ENCODE measurements around the gene ABI1. TPM values are rescaled to one million over a fixed set of nuclear protein-coding genes. Genes with fewer than 3 reads are reported as not detected.
A peak's percentile ranks its signal among the peaks of the same experiment; 100 is the strongest.

ABI1 gene
- total RNA-seq, 1 experiment from 2014 or later: 62.5 TPM

DNA sequence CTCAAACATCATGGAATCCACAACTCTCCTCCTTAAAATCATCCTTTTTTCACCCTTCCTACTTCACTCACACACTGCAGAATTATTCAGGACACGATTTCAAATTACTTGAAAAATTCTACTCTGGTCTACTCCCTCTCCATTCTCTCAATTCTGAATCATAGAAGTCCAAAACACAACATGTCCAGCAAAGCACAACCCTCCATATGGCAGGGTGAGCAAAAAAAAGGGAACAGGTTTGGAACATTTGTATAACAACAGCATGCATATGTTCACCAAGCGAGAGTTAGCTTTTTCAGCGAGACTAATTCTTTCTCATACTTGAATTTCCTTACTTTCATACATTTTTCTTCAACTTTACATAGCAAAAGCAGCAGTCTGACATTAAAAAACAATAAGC lies 73.4 kb downstream of the ABI1 start:
- no peak for DNase-seq (ENCODE audit: low read depth in 1 of 2, low spot score in 2 of 2)
- Histone ChIP-seq H3K4me3 (no peak overlapping the region), H3K27ac (no peak overlapping the region), H3K9me3 (replicated peaks) (no peaks in the 10 kb centered on the region), H3K36me3 (peaks cover 3% of the 10 kb centered on the region; the same call in 1 of the 2 replicates), H3K4me1 (replicated peaks) (peaks cover 8% of the 10 kb centered on the region; the same call in 1 of the 2 replicates), H3K27me3 (replicated peaks) (no peaks in the 10 kb centered on the region)

GRCh38 chr10:26781797-26782196 lies 79.0 kb downstream of the ABI1 start:
- peak in 1 of 2 experiments; percentile 7 for DNase-seq (ENCODE audit: low read depth in 1 of 2, low spot score in 2 of 2)
- Histone ChIP-seq H3K9me3 (replicated peaks) (no peaks in the 10 kb centered on the region), H3K4me1 (replicated peaks) (peaks cover 17% of the 10 kb centered on the region), H3K4me3 (no peak overlapping the region), H3K36me3 (no peaks in the 10 kb centered on the region), H3K27ac (peak overlapping the region; percentile 72), H3K27me3 (replicated peaks) (no peaks in the 10 kb centered on the region)

DNA sequence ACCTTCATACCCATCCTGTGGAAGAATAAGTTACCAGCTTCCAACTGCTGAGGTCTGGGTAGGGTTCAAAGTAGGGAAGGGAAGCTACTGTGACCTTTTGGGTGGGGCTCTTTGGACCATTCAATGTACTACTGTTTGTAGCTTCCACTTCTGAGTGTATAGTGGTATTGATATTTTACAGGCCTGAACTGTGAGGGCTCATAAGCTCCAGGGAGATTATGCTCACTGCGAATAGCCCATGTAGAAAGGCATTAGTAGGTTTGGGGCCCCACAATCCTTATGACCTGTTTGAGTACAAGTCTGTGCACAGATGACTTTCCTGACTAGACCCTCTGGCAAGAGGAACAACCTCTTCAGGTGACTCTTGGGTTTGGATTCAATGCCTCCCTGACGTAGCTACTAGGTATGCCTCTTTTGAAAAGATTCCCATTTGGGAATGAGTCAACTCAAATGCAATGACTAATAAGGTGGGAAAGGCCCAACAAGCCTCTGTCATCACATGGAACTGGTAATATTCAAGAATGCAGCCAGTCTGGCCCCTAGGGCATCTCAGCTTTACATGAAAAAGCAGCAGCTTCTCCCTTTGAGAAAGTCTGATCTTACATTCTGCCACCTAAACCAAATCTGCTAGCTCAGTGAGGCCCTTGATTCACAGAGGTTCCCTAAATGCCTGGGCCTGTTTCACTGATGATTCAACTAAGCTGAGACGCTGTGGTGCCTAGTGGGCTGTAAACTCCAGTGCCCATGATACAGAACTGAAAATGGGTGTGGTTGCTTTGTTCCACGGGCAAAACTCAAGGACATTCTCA lies 79.8 kb downstream of the ABI1 start:
- H3K4me3 ChIP-seq: no peak overlapping the region
- DNase-seq (ENCODE audit: low read depth in 1 of 2, low spot score in 2 of 2): peak; percentile 63 to 66
- no peaks in the 10 kb centered on the region for H3K36me3 ChIP-seq
- H3K4me1 ChIP-seq (replicated peaks): peaks cover 17% of the 10 kb centered on the region
- peak overlapping the region; percentile 72 for H3K27ac ChIP-seq
- H3K9me3 ChIP-seq (replicated peaks): no peaks in the 10 kb centered on the region
- H3K27me3 ChIP-seq (replicated peaks): no peaks in the 10 kb centered on the region

DNA sequence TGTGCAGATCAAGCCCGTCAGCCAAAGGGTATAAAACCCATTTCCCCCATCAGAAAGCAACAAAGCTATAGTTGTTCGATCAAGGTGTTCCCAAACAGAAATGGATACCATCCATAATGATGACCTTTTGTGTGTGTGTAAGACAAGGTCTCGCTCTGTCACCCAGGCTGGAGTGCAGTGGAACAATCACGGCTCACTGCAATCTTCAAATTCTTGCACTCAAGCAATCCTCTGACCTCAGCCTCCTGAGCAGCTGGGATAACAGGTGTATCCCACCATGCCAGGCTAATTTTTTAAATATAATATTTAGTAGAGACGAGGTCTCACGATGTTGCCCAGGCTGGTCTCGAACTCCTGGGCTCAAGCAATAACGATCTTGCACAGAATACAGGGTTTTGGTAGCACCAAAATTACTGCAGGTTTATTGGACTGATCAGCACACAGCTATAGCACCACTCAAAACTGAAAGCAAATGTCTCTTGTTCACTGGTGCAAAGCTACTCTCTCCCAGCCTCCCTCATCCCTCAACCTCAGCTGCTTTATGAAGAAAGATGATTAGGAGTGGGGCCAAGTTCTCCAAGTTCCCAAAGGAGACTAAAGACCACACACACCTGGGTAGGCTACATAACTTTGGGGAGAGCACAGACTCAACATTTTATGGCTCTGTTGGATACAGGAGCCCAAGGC lies 80.5 kb downstream of the ABI1 start:
- Histone ChIP-seq H3K27ac (peak overlapping the region; percentile 72; the same call in 1 of the 2 replicates), H3K4me3 (no peak overlapping the region), H3K27me3 (replicated peaks) (no peaks in the 10 kb centered on the region), H3K4me1 (replicated peaks) (peaks cover 17% of the 10 kb centered on the region), H3K36me3 (no peaks in the 10 kb centered on the region), H3K9me3 (replicated peaks) (no peaks in the 10 kb centered on the region)
- DNase-seq (ENCODE audit: low read depth in 1 of 2, low spot score in 2 of 2): no peak

- H3K27ac ChIP-seq: no peak overlapping the region
- no peaks in the 10 kb centered on the region for H3K27me3 ChIP-seq (replicated peaks)
- no peak for DNase-seq (ENCODE audit: low read depth in 1 of 2, low spot score in 2 of 2)
- H3K4me3 ChIP-seq: no peak overlapping the region
- no peaks in the 10 kb centered on the region for H3K9me3 ChIP-seq (replicated peaks)
- no peaks in the 10 kb centered on the region for H3K36me3 ChIP-seq
- peaks cover 17% of the 10 kb centered on the region for H3K4me1 ChIP-seq (replicated peaks)
Measured at GRCh38 chr10:26779176-26779860, 81.4 kb downstream of the ABI1 start.

DNA sequence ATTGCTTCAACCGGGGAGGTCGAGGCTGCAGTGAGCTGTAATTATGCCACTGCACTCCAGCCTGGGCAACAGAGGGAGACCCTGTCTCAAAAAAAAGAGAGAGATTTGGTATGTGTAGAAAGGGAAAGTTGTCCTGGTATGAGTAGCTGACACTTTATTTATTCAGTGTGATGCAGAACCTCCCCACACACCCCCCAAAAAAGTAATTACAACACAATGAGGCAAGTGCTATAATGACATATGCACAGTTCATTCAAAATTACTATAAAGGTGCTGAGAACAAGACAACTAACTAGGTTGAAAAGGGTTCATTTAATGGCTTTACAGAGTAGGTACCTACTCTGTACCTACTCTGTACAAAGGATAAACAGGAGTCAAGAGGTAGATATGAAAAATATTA lies 83.1 kb downstream of the ABI1 start:
- Histone ChIP-seq H3K4me3 (no peak overlapping the region), H3K36me3 (no peaks in the 10 kb centered on the region), H3K27ac (no peak overlapping the region), H3K4me1 (replicated peaks) (peaks cover 17% of the 10 kb centered on the region), H3K27me3 (replicated peaks) (no peaks in the 10 kb centered on the region), H3K9me3 (replicated peaks) (no peaks in the 10 kb centered on the region)
- DNase-seq (ENCODE audit: low read depth in 1 of 2, low spot score in 2 of 2): no peak

DNA sequence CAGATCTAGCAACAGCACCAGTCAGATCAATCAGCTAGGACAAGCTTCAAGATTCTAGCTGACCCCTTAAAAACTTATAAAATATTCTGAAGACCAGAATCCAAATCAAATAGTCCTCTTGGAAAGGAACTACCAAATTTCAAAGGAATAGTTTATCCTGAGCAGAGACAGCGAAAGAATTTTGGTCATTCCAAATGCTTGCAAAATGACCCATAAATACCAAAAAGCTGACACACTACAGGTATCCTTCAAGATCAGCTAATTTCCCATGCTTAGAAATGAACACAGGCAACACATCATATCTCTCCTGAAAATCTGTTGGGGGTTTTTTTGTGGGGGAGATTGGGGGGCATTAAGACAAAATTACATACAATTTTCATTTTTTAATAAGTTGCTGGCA lies 84.5 kb downstream of the ABI1 start:
- Histone ChIP-seq H3K36me3 (no peaks in the 10 kb centered on the region), H3K27me3 (replicated peaks) (no peaks in the 10 kb centered on the region), H3K4me1 (replicated peaks) (peaks cover 7% of the 10 kb centered on the region), H3K9me3 (replicated peaks) (no peaks in the 10 kb centered on the region), H3K4me3 (no peak overlapping the region), H3K27ac (no peak overlapping the region)
- no peak for DNase-seq (ENCODE audit: low read depth in 1 of 2, low spot score in 2 of 2)

- no peaks in the 10 kb centered on the region for H3K27me3 ChIP-seq (replicated peaks)
- H3K36me3 ChIP-seq: no peaks in the 10 kb centered on the region
- no peak for DNase-seq (ENCODE audit: low read depth in 1 of 2, low spot score in 2 of 2)
- no peak overlapping the region for H3K4me3 ChIP-seq
- no peak overlapping the region for H3K27ac ChIP-seq
- no peaks in the 10 kb centered on the region for H3K9me3 ChIP-seq (replicated peaks)
- no peaks in the 10 kb centered on the region for H3K4me1 ChIP-seq (replicated peaks)
Measured at GRCh38 chr10:26773633-26774032, 87.1 kb downstream of the ABI1 start.

GRCh38 chr10:26770069-26770468 lies 90.7 kb downstream of the ABI1 start:
- no peaks in the 10 kb centered on the region; the same call in 1 of the 2 replicates for H3K36me3 ChIP-seq
- H3K4me3 ChIP-seq: no peak overlapping the region
- DNase-seq (ENCODE audit: low read depth in 1 of 2, low spot score in 2 of 2): no peak
- no peaks in the 10 kb centered on the region for H3K27me3 ChIP-seq (replicated peaks)
- H3K4me1 ChIP-seq (replicated peaks): no peaks in the 10 kb centered on the region
- no peak overlapping the region for H3K27ac ChIP-seq
- H3K9me3 ChIP-seq (replicated peaks): no peaks in the 10 kb centered on the region

DNA sequence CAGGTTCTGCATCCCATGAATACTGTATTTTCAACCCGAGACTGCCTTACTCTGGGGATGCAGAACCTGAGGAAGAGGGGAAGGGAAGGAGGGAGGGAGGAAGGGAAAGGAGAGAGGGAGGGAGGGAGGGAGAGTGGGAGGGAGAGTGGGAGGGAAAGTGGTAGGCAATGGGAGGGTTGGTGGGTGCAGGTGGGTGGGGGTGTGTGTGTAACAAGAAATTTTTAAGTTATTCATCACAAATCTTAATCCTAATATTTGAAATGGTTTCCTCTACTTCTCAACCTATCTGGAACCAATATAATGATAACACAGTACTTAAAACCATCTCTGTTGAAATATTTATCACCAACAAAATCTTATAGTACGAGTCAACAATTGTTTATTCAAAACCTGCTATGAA lies 95.2 kb downstream of the ABI1 start:
- Histone ChIP-seq H3K4me3 (no peak overlapping the region), H3K4me1 (replicated peaks) (no peaks in the 10 kb centered on the region), H3K36me3 (peaks cover 3% of the 10 kb centered on the region; the same call in 1 of the 2 replicates), H3K27ac (no peak overlapping the region), H3K9me3 (replicated peaks) (no peaks in the 10 kb centered on the region), H3K27me3 (replicated peaks) (no peaks in the 10 kb centered on the region)
- no peak for DNase-seq (ENCODE audit: low read depth in 1 of 2, low spot score in 2 of 2)

DNA sequence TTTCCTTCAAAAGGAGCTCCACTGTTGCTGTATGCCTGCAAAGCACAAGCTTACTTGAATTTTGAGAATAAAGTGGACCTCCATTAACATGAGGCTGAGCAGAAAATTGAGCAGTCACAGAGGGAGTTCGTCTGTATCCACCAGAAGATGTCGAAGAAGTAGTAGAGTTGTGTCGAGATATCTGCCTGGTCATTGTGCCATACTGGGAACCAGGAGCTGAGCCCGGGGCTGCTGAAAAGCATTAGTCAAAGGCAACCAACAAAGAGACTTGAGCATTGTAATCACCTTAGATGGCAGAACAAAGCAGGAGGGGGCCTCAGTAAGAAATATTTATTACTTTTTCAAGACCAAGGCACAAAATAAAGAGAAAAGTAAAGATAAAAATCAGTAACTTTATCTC lies 101.8 kb downstream of the ABI1 start:
- Histone ChIP-seq H3K27ac (no peak overlapping the region), H3K36me3 (no peaks in the 10 kb centered on the region), H3K4me3 (no peak overlapping the region), H3K4me1 (replicated peaks) (peaks cover 6% of the 10 kb centered on the region), H3K27me3 (replicated peaks) (no peaks in the 10 kb centered on the region), H3K9me3 (replicated peaks) (no peaks in the 10 kb centered on the region)
- no peak for DNase-seq (ENCODE audit: low read depth in 1 of 2, low spot score in 2 of 2)

- Histone ChIP-seq H3K9me3 (replicated peaks) (no peaks in the 10 kb centered on the region), H3K36me3 (peaks cover 8% of the 10 kb centered on the region; the same call in 1 of the 2 replicates), H3K4me1 (replicated peaks) (peaks cover 6% of the 10 kb centered on the region), H3K27me3 (replicated peaks) (no peaks in the 10 kb centered on the region), H3K27ac (no peak overlapping the region), H3K4me3 (no peak overlapping the region)
- peak in 1 of 2 experiments; percentile 16 for DNase-seq (ENCODE audit: low read depth in 1 of 2, low spot score in 2 of 2)
Measured at GRCh38 chr10:26755443-26755903, 105.3 kb downstream of the ABI1 start.

DNA sequence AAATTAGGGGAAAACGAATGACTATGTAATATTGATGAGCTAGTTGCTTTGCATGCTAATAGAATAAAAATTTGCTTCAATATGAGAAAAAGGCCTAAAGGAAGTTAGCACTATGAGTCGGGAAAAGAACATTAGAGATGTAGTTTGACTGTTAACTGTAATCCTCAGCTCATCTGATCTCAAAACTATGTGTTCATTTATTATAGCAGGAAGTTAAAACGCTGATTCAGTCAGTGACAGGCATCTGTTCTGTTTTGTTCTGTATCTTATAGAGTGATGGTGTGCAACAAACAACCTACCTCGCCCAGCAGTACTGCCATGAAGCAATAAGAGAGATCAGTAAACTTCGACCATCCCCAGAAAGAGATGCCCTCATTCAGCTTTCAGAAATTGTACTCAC lies 114.7 kb downstream of the ABI1 start:
- Histone ChIP-seq H3K27ac (no peak overlapping the region), H3K36me3 (peaks cover 64% of the 10 kb centered on the region), H3K9me3 (replicated peaks) (no peaks in the 10 kb centered on the region), H3K4me3 (no peak overlapping the region), H3K27me3 (replicated peaks) (no peaks in the 10 kb centered on the region), H3K4me1 (replicated peaks) (no peaks in the 10 kb centered on the region)
- no peak for DNase-seq (ENCODE audit: low read depth in 1 of 2, low spot score in 2 of 2)

GRCh38 chr10:26743841-26744240 lies 116.9 kb downstream of the ABI1 start:
- no peak overlapping the region for H3K4me3 ChIP-seq
- H3K36me3 ChIP-seq: peaks cover 66% of the 10 kb centered on the region
- no peak for DNase-seq (ENCODE audit: low read depth in 1 of 2, low spot score in 2 of 2)
- H3K9me3 ChIP-seq (replicated peaks): no peaks in the 10 kb centered on the region
- no peaks in the 10 kb centered on the region for H3K27me3 ChIP-seq (replicated peaks)
- no peaks in the 10 kb centered on the region for H3K4me1 ChIP-seq (replicated peaks)
- no peak overlapping the region for H3K27ac ChIP-seq

Data from SJSA1 (cell line).